Upper lobe of left lung (tissue), 4 donors: ENCODE data around the gene SFXN2.

ENCODE experiments used
- POLR2A ChIP-seq, 4 donors: fragments of 450-650 bp; IDR thresholded peaks; one replicate each; pipeline ENCODE4 v1.5.1; 2016 to 2017; ENCODE audit warnings: antibody characterized with exemption in 4 of 4, mild to moderate bottlenecking in 2 of 4
- POLR2AphosphoS5 ChIP-seq, 2 donors: sonication (generic); formaldehyde crosslinking; IDR thresholded peaks; one replicate each; pipeline ENCODE4 v1.5.1; 2017; ENCODE audit warnings: antibody characterized with exemption in 2 of 2
- TF ChIP-seq, protein P1 (sequence below), 6 experiments: fragments of 450-650 bp in 4 of 6; fragments of 200-600 bp in 2 of 6; sonication (generic) in 2 of 6; IDR thresholded peaks; one replicate each; pipeline ENCODE4 v1.5.1; 2016 to 2019; ENCODE audit warnings: antibody characterized with exemption in 6 of 6

- TF ChIP-seq, protein P1, sequence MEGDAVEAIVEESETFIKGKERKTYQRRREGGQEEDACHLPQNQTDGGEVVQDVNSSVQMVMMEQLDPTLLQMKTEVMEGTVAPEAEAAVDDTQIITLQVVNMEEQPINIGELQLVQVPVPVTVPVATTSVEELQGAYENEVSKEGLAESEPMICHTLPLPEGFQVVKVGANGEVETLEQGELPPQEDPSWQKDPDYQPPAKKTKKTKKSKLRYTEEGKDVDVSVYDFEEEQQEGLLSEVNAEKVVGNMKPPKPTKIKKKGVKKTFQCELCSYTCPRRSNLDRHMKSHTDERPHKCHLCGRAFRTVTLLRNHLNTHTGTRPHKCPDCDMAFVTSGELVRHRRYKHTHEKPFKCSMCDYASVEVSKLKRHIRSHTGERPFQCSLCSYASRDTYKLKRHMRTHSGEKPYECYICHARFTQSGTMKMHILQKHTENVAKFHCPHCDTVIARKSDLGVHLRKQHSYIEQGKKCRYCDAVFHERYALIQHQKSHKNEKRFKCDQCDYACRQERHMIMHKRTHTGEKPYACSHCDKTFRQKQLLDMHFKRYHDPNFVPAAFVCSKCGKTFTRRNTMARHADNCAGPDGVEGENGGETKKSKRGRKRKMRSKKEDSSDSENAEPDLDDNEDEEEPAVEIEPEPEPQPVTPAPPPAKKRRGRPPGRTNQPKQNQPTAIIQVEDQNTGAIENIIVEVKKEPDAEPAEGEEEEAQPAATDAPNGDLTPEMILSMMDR (IDR thresholded peaks at IDR 0.05): no peak
- TF ChIP-seq POLR2A (IDR thresholded peaks at IDR 0.05) (no peak), POLR2AphosphoS5 (IDR thresholded peaks at IDR 0.05) (no peak)
These were observed 44.0 kb downstream of the SFXN2 start for GRCh38 chr10:102758240-102758932.
